OCI-LY1 (cell line): ENCODE results near the gene SALL3.

Source experiments
- CTCF ChIP-seq: fragments of 200-600 bp; sonication (generic), shearing (Covaris generic); IDR thresholded peaks from 2 replicates; pipeline ENCODE4 v1.5.1; 2017; ENCODE audit warnings: mild to moderate bottlenecking, antibody characterized with exemption, low read length, moderate library complexity, mixed read lengths
- EZH2 ChIP-seq: fragments of 200-600 bp; sonication (generic), shearing (Covaris generic); IDR thresholded peaks from 2 replicates; pipeline ENCODE4 v1.8.0; 2017; ENCODE audit warnings: borderline replicate concordance, mixed run types, mild to moderate bottlenecking, antibody characterized with exemption, low read length, moderate library complexity, mixed read lengths

GRCh38 chr18:78936251-78937005, 43.2 kb upstream of the SALL3 start:
- no peak for TF ChIP-seq CTCF
- TF ChIP-seq EZH2: no peak
